ENCODE results near the gene IKBIP. TPM values are rescaled to one million over a fixed set of nuclear protein-coding genes. Genes with fewer than 3 reads are reported as not detected.
A peak's percentile ranks its signal among the peaks of the same experiment; 100 is the strongest.
"Not testable (repeated sequence)": the region's sequence is repeated elsewhere in the genome, so short reads cannot be mapped to it uniquely, and the experiment has no call there.

The IKBIP gene
- polyA plus RNA-seq, 2 of the 4 experiments (the other 2 are of a cell fraction), result 58.7 to 67.6 TPM

DNA sequence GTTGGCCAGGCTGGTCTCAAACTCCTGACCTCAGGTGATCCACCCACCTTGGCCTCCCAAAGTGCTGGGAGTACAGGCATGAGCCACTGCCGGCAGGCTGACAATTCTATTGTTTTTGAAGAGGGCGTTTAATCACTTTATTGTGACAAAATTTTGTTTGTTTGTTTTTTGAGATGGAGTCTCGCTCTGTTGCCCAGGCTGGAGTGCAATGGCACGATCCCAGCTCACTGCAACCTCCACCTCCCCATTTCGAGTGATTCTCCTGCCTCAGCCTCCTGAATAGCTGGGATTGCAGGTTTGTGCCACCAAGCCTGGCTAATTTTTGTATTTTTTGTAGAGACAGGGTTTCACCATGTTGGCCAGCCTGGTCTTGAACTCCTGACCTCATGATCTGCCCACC is 1.8 kb downstream of the IKBIP start:
- Histone ChIP-seq H3K4me1 (peaks cover 13% of the 10 kb centered on the region; the same call in 2 of the 3 replicates), H3K27ac (peak overlapping the region in 1 of 2 experiments; percentile 46; a peak in 2 of 6 replicates), H3K4me2 (peak overlapping the region; percentile 63), H3K4me3 (peak overlapping the region; percentile 99; the same call in 2 of the 3 replicates)
- 87% methylated on average over 5 of the region's 5 CpGs for WGBS (ENCODE audit: missing lambda C conversion rate)
- DNase-seq (ENCODE audit: low read depth in 1 of 2, low spot score in 1 of 2); POLR2A ChIA-PET; ATAC-seq; H3K9me3 ChIP-seq; FAIRE-seq: not testable (repeated sequence)
- CTCF ChIA-PET, result interaction anchor here (1.3 kb wide), 1 partner anchor 76 kb away, joined by 4 read pairs; no protein-coding TSS in a partner anchor

DNA sequence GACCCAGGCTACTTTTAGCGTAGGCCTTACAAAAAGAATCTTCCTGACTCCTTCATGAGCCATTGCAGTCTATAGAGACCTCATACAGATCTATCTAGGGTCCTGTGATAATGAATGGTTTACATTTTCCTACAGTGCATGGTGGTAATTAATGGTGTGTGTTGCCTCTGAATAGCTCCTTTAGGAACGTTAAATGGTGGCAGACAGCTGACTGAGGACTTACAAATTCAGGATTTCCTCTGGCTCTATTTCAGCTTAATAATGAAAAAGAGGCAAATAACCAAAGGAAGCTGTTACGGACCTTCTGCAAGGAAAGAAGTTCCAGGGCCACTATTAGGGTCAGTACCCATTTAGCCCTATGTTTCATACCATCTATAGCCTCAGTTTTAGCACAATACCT is 5.1 kb downstream of the IKBIP start:
- Histone ChIP-seq H3K4me3 (no peak overlapping the region), H3K27ac (no peak overlapping the region), H3K4me2 (no peak overlapping the region), H3K4me1 (peaks cover 29% of the 10 kb centered on the region), H3K9me3 (no peaks in the 10 kb centered on the region)
- POLR2A ChIA-PET, result no interaction called here
- ATAC-seq (no peak), DNase-seq (ENCODE audit: low read depth in 1 of 2, low spot score in 1 of 2) (no peak), FAIRE-seq (no peak)
- TF ChIP-seq, protein P1, sequence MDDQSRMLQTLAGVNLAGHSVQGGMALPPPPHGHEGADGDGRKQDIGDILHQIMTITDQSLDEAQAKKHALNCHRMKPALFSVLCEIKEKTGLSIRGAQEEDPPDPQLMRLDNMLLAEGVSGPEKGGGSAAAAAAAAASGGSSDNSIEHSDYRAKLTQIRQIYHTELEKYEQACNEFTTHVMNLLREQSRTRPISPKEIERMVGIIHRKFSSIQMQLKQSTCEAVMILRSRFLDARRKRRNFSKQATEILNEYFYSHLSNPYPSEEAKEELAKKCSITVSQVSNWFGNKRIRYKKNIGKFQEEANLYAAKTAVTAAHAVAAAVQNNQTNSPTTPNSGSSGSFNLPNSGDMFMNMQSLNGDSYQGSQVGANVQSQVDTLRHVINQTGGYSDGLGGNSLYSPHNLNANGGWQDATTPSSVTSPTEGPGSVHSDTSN (IDR thresholded peaks at IDR 0.05), result no peak
- TF ChIP-seq KDM1A (IDR thresholded peaks at IDR 0.05; ENCODE audit: low read depth), result no peak
- CTCF ChIA-PET, result interaction anchor here (0.6 to 1.9 kb wide), 8 partner anchors 11 to 1513 kb away, joined by 3 to 5 read pairs (median 4); no protein-coding TSS in a partner anchor
- WGBS (ENCODE audit: missing lambda C conversion rate), result 95% methylated on average over 3 of the region's 3 CpGs

DNA sequence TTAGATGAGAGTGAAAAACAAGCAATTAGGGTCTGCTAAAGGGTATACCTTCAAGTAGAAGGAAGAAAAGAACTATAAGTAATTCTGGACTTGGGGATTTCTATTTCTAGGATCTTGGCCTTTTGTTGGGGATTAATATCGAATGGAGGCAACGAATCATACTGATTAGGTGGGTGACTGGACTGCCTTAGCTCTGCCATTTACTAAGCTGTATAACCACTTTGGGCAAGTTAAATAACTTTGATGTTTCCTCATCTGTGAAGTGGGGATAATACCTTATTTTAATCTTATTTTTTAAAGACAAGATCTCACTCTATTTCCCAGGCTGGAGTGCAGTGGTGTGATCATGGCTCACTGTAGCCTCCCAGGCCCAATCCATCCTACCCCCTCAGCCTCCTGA is 6.6 kb downstream of the IKBIP start:
- FAIRE-seq, result no peak
- ATAC-seq, result no peak
- TF ChIP-seq POLR2A (IDR thresholded peaks at IDR 0.05; ENCODE audit: low read length), result no peak
- no peak for TF ChIP-seq FOSB (CRISPR knock-in tag; IDR thresholded peaks at IDR 0.05)
- no peak for TF ChIP-seq ZSCAN20 (CRISPR knock-in tag; IDR thresholded peaks at IDR 0.05)
- TF ChIP-seq, protein P2, sequence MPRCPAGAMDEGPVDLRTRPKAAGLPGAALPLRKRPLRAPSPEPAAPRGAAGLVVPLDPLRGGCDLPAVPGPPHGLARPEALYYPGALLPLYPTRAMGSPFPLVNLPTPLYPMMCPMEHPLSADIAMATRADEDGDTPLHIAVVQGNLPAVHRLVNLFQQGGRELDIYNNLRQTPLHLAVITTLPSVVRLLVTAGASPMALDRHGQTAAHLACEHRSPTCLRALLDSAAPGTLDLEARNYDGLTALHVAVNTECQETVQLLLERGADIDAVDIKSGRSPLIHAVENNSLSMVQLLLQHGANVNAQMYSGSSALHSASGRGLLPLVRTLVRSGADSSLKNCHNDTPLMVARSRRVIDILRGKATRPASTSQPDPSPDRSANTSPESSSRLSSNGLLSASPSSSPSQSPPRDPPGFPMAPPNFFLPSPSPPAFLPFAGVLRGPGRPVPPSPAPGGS (IDR thresholded peaks at IDR 0.05), result no peak
- TF ChIP-seq RAD21 (conservative IDR thresholded peaks at IDR 0.05 in 1 of 2, IDR thresholded peaks at IDR 0.05 in 1 of 2), result no peak
- TF ChIP-seq, protein P3, sequence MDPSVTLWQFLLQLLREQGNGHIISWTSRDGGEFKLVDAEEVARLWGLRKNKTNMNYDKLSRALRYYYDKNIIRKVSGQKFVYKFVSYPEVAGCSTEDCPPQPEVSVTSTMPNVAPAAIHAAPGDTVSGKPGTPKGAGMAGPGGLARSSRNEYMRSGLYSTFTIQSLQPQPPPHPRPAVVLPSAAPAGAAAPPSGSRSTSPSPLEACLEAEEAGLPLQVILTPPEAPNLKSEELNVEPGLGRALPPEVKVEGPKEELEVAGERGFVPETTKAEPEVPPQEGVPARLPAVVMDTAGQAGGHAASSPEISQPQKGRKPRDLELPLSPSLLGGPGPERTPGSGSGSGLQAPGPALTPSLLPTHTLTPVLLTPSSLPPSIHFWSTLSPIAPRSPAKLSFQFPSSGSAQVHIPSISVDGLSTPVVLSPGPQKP (IDR thresholded peaks at IDR 0.05; ENCODE audit: low read depth, low read length), result no peak
- TF ChIP-seq CEBPB (IDR thresholded peaks at IDR 0.05), result no peak
- no peak for TF ChIP-seq CHD2 (IDR thresholded peaks at IDR 0.05; ENCODE audit: low read length, partially characterized antibody)
- TF ChIP-seq EHF (CRISPR knock-in tag; IDR thresholded peaks at IDR 0.05), result no peak
- TF ChIP-seq, protein P1 (IDR thresholded peaks at IDR 0.05), result no peak
- TF ChIP-seq, protein P4, sequence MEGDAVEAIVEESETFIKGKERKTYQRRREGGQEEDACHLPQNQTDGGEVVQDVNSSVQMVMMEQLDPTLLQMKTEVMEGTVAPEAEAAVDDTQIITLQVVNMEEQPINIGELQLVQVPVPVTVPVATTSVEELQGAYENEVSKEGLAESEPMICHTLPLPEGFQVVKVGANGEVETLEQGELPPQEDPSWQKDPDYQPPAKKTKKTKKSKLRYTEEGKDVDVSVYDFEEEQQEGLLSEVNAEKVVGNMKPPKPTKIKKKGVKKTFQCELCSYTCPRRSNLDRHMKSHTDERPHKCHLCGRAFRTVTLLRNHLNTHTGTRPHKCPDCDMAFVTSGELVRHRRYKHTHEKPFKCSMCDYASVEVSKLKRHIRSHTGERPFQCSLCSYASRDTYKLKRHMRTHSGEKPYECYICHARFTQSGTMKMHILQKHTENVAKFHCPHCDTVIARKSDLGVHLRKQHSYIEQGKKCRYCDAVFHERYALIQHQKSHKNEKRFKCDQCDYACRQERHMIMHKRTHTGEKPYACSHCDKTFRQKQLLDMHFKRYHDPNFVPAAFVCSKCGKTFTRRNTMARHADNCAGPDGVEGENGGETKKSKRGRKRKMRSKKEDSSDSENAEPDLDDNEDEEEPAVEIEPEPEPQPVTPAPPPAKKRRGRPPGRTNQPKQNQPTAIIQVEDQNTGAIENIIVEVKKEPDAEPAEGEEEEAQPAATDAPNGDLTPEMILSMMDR (IDR thresholded peaks at IDR 0.05), result no peak
- TF ChIP-seq TP53 (CRISPR knock-in tag; IDR thresholded peaks at IDR 0.05), result no peak
- TF ChIP-seq, protein P5, sequence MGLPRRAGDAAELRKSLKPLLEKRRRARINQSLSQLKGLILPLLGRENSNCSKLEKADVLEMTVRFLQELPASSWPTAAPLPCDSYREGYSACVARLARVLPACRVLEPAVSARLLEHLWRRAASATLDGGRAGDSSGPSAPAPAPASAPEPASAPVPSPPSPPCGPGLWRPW (IDR thresholded peaks at IDR 0.05), result no peak
- no peak for TF ChIP-seq BHLHE40 (IDR thresholded peaks at IDR 0.05; ENCODE audit: low read depth, low read length)
- TF ChIP-seq HDAC2 (IDR thresholded peaks at IDR 0.05), result no peak
- no peak for TF ChIP-seq POLR2AphosphoS2 (conservative IDR thresholded peaks at IDR 0.05; ENCODE audit: low read length)
- TF ChIP-seq JUN (IDR thresholded peaks at IDR 0.05), result no peak
- no peak for TF ChIP-seq HOXA7 (CRISPR knock-in tag; IDR thresholded peaks at IDR 0.05)
- TF ChIP-seq RCOR1 (IDR thresholded peaks at IDR 0.05; ENCODE audit: low read depth, low read length), result no peak
- POLR2A ChIA-PET, result no interaction called here
- Histone ChIP-seq H3K9me3 (no peaks in the 10 kb centered on the region), H3K4me2 (no peak overlapping the region), H3K4me1 (peaks cover 28% of the 10 kb centered on the region), H3K4me3 (no peak overlapping the region), H3K27ac (no peak overlapping the region)
- 96% methylated on average over 2 of the region's 2 CpGs for WGBS (ENCODE audit: missing lambda C conversion rate)
- CTCF ChIA-PET, result interaction anchor here (2.5 kb wide), 1 partner anchor 71 kb away, joined by 10 read pairs; no protein-coding TSS in a partner anchor
- DNase-seq (ENCODE audit: low read depth in 1 of 2, low spot score in 1 of 2), result no peak
